Measurements from ENCODE around the gene HPD.
"Not testable (repeated sequence)": the region's sequence is repeated elsewhere in the genome, so short reads cannot be mapped to it uniquely, and the experiment has no call there.

The HPD gene

GRCh38 chr12:121857322-121858246 is 1.1 kb downstream of the HPD start:
- Histone ChIP-seq H3K27me3 (replicated peaks in 2 of 5; ENCODE audit: control insufficient read depth in 4 of 5, insufficient read depth in 5 of 5, low read length in 4 of 5) (no peaks in the 10 kb centered on the region), H3K4me3 (ENCODE audit: control insufficient read depth in 1 of 7, extremely low read depth in 1 of 7, insufficient read depth in 4 of 7, low read depth in 2 of 7, low read length in 6 of 7) (no peak overlapping the region), H3K27ac (ENCODE audit: insufficient read depth in 1 of 2, low read depth in 1 of 2, low read length in 2 of 2, poor library complexity in 1 of 2, severe bottlenecking in 2 of 2) (no peak overlapping the region), H3K4me1 (ENCODE audit: control extremely low read depth in 1 of 4, control insufficient read depth in 4 of 4, insufficient read depth in 4 of 4, low read length in 3 of 4) (no peaks in the 10 kb centered on the region), H3K9me3 (ENCODE audit: control extremely low read depth in 1 of 5, control insufficient read depth in 4 of 5, insufficient read depth in 2 of 5, low read depth in 1 of 5, low read length in 4 of 5) (no peaks in the 10 kb centered on the region), H3K36me3 (ENCODE audit: control insufficient read depth in 4 of 4, insufficient read depth in 4 of 4, low read length in 3 of 4) (no peaks in the 10 kb centered on the region)
- DNase-seq = no peak
- 97% methylated on average over 9 of the region's 11 CpGs for WGBS (ENCODE audit: insufficient coverage)
- ChIA-PET CTCF (no interaction called here), POLR2A (no interaction called here)

GRCh38 chr12:121852392-121852791 is 6.3 kb downstream of the HPD start:
- H3K27me3 ChIP-seq (replicated peaks in 2 of 5; ENCODE audit: control insufficient read depth in 4 of 5, insufficient read depth in 5 of 5, low read length in 4 of 5); POLR2A ChIA-PET; H3K36me3 ChIP-seq (ENCODE audit: control insufficient read depth in 4 of 4, insufficient read depth in 4 of 4, low read length in 3 of 4); H3K4me1 ChIP-seq (ENCODE audit: control extremely low read depth in 1 of 4, control insufficient read depth in 4 of 4, insufficient read depth in 4 of 4, low read length in 3 of 4); H3K9me3 ChIP-seq (ENCODE audit: control extremely low read depth in 1 of 5, control insufficient read depth in 4 of 5, insufficient read depth in 2 of 5, low read depth in 1 of 5, low read length in 4 of 5); H3K27ac ChIP-seq (ENCODE audit: insufficient read depth in 1 of 2, low read depth in 1 of 2, low read length in 2 of 2, poor library complexity in 1 of 2, severe bottlenecking in 2 of 2); DNase-seq; H3K4me3 ChIP-seq (ENCODE audit: control insufficient read depth in 1 of 7, extremely low read depth in 1 of 7, insufficient read depth in 4 of 7, low read depth in 2 of 7, low read length in 6 of 7): not testable (repeated sequence)
- WGBS (ENCODE audit: insufficient coverage) = 100% methylated on average over 2 of the region's 3 CpGs
- CTCF ChIA-PET = interaction anchor here (1.1 kb wide), 2 partner anchors 9 to 14 kb away, joined by 3 to 5 read pairs; no protein-coding TSS in a partner anchor

GRCh38 chr12:121849665-121850064 is 9.0 kb downstream of the HPD start:
- Histone ChIP-seq H3K4me3 (ENCODE audit: control insufficient read depth in 1 of 7, extremely low read depth in 1 of 7, insufficient read depth in 4 of 7, low read depth in 2 of 7, low read length in 6 of 7) (no peak overlapping the region), H3K27me3 (replicated peaks in 2 of 5; ENCODE audit: control insufficient read depth in 4 of 5, insufficient read depth in 5 of 5, low read length in 4 of 5) (no peaks in the 10 kb centered on the region), H3K36me3 (ENCODE audit: control insufficient read depth in 4 of 4, insufficient read depth in 4 of 4, low read length in 3 of 4) (no peaks in the 10 kb centered on the region), H3K27ac (ENCODE audit: insufficient read depth in 1 of 2, low read depth in 1 of 2, low read length in 2 of 2, poor library complexity in 1 of 2, severe bottlenecking in 2 of 2) (no peak overlapping the region), H3K9me3 (ENCODE audit: control extremely low read depth in 1 of 5, control insufficient read depth in 4 of 5, insufficient read depth in 2 of 5, low read depth in 1 of 5, low read length in 4 of 5) (no peaks in the 10 kb centered on the region), H3K4me1 (ENCODE audit: control extremely low read depth in 1 of 4, control insufficient read depth in 4 of 4, insufficient read depth in 4 of 4, low read length in 3 of 4) (peaks cover 0 to 2% (median 0%) of the 10 kb centered on the region in 4 experiments)
- ChIA-PET POLR2A (no interaction called here), CTCF (no interaction called here)
- peak in 2 of 3 donors; percentile 13 to 15 for DNase-seq
- 93% methylated on average over 13 of the region's 13 CpGs for WGBS (ENCODE audit: insufficient coverage)

DNA sequence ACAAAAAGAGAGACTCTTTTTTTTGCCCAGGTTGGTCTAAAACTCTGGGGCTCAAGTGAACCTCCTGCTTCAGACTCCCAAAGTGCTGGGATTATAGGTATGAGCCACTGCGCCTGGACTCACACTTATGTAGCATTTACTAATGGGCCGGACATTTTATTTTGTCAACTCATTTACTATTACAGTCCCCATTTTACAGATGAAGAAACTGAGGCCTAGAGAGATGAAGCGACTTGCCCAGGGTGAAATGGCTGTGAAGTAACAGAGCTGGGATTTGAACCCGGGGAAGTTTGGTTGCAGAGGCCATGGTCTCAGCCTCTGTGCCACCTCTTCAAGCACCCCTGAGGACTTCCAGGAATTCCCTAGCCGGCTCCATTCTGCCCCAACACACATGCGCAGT is 9.4 kb downstream of the HPD start:
- WGBS (ENCODE audit: insufficient coverage) = no CpG with 5 or more reads among the region's 6 CpGs
- DNase-seq = no peak
- Histone ChIP-seq H3K27me3 (replicated peaks in 2 of 5; ENCODE audit: control insufficient read depth in 4 of 5, insufficient read depth in 5 of 5, low read length in 4 of 5) (no peaks in the 10 kb centered on the region), H3K4me3 (ENCODE audit: control insufficient read depth in 1 of 7, extremely low read depth in 1 of 7, insufficient read depth in 4 of 7, low read depth in 2 of 7, low read length in 6 of 7) (no peak overlapping the region), H3K36me3 (ENCODE audit: control insufficient read depth in 4 of 4, insufficient read depth in 4 of 4, low read length in 3 of 4) (no peaks in the 10 kb centered on the region), H3K4me1 (ENCODE audit: control extremely low read depth in 1 of 4, control insufficient read depth in 4 of 4, insufficient read depth in 4 of 4, low read length in 3 of 4) (peaks cover 0 to 2% (median 0%) of the 10 kb centered on the region in 4 experiments), H3K27ac (ENCODE audit: insufficient read depth in 1 of 2, low read depth in 1 of 2, low read length in 2 of 2, poor library complexity in 1 of 2, severe bottlenecking in 2 of 2) (no peak overlapping the region), H3K9me3 (ENCODE audit: control extremely low read depth in 1 of 5, control insufficient read depth in 4 of 5, insufficient read depth in 2 of 5, low read depth in 1 of 5, low read length in 4 of 5) (no peaks in the 10 kb centered on the region)
- ChIA-PET POLR2A (no interaction called here), CTCF (no interaction called here)

DNA sequence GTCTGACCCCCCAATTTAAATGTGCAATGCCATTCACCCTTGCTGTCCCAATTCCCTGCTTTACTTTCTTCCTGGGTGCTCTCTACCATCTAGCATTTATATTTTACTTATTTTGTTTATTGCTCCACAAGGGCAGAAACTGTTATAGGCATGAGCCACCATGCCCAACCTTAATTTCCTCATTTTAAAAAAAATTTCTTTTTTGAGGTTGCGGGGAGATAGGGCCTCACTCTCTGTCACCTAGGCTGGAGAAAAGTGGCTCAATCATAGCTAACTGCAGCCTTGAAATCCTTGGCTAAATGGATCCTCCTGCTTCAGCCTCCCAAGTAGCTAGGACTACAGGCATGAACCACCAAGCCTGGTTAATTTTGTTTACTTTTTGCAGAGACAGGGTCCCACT is 13.0 kb downstream of the HPD start:
- no peaks in the 10 kb centered on the region for H3K27me3 ChIP-seq (replicated peaks in 2 of 5; ENCODE audit: control insufficient read depth in 4 of 5, insufficient read depth in 5 of 5, low read length in 4 of 5)
- ChIA-PET CTCF (interaction anchor here (1.4 kb wide), 1 partner anchor 26 kb away, joined by 5 read pairs; no protein-coding TSS in a partner anchor), POLR2A (no interaction called here)
- peak; percentile 14 to 67 (median 62) for DNase-seq
- H3K4me1 ChIP-seq (ENCODE audit: control extremely low read depth in 1 of 4, control insufficient read depth in 4 of 4, insufficient read depth in 4 of 4, low read length in 3 of 4) = peaks cover 0 to 2% (median 0%) of the 10 kb centered on the region in 4 experiments
- H3K9me3 ChIP-seq (ENCODE audit: control extremely low read depth in 1 of 5, control insufficient read depth in 4 of 5, insufficient read depth in 2 of 5, low read depth in 1 of 5, low read length in 4 of 5) = no peaks in the 10 kb centered on the region
- H3K36me3 ChIP-seq (ENCODE audit: control insufficient read depth in 4 of 4, insufficient read depth in 4 of 4, low read length in 3 of 4) = no peaks in the 10 kb centered on the region
- H3K27ac ChIP-seq (ENCODE audit: insufficient read depth in 1 of 2, low read depth in 1 of 2, low read length in 2 of 2, poor library complexity in 1 of 2, severe bottlenecking in 2 of 2) = no peak overlapping the region
- WGBS (ENCODE audit: insufficient coverage) = no CpG with 5 or more reads among the region's 1 CpG
- no peak overlapping the region for H3K4me3 ChIP-seq (ENCODE audit: control insufficient read depth in 1 of 7, extremely low read depth in 1 of 7, insufficient read depth in 4 of 7, low read depth in 2 of 7, low read length in 6 of 7)

DNA sequence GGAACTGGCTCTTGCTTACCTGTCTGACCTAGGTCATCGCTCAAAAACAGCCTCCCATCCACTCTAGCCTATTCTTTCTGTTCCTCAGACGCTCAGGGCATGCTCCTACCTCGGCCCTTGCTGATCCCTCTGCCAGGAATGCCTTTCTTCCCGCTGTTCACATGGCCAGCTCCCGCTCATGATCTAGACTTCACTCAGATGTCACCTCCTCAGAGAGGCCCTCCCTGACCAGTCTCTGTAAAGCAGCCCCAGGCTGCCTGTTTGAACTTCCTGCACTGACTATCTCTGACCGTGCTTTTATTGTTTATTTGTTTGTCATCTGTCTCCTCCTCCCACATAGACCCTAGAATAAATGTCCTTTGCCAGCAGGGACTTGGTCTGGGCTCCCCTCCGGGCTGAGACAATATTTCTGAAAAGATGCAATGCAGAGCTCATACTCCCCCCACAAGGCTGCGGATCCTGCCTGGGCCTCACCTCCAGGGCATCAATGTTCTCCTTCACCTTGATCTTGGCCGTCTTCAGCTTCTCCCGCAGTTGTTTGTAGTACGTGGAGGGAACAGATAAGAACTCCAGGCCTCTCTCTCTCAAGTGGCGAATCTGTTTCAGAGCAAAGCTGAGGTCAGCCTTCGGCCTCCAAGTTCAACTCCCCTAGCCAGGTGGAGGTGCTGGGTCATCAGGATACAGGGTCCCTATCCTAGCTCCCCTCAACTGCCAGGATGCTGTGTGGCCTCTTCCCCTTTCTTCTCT is 15.2 kb downstream of the HPD start:
- no peaks in the 10 kb centered on the region for H3K36me3 ChIP-seq (ENCODE audit: control insufficient read depth in 4 of 4, insufficient read depth in 4 of 4, low read length in 3 of 4)
- H3K4me3 ChIP-seq (ENCODE audit: control insufficient read depth in 1 of 7, extremely low read depth in 1 of 7, insufficient read depth in 4 of 7, low read depth in 2 of 7, low read length in 6 of 7) = no peak overlapping the region
- no peak overlapping the region for H3K27ac ChIP-seq (ENCODE audit: insufficient read depth in 1 of 2, low read depth in 1 of 2, low read length in 2 of 2, poor library complexity in 1 of 2, severe bottlenecking in 2 of 2)
- no peaks in the 10 kb centered on the region for H3K9me3 ChIP-seq (ENCODE audit: control extremely low read depth in 1 of 5, control insufficient read depth in 4 of 5, insufficient read depth in 2 of 5, low read depth in 1 of 5, low read length in 4 of 5)
- no peak for DNase-seq
- CTCF ChIA-PET = interaction anchor here (0.8 to 1.9 kb wide), 6 partner anchors 8 to 58 kb away, joined by 3 to 4 read pairs (median 3); no protein-coding TSS in a partner anchor
- POLR2A ChIA-PET = no interaction called here
- H3K4me1 ChIP-seq (ENCODE audit: control extremely low read depth in 1 of 4, control insufficient read depth in 4 of 4, insufficient read depth in 4 of 4, low read length in 3 of 4) = peaks cover 0 to 15% (median 10%) of the 10 kb centered on the region in 4 experiments
- no peaks in the 10 kb centered on the region for H3K27me3 ChIP-seq (replicated peaks in 2 of 5; ENCODE audit: control insufficient read depth in 4 of 5, insufficient read depth in 5 of 5, low read length in 4 of 5)
- WGBS (ENCODE audit: insufficient coverage) = 87% methylated on average over 11 of the region's 13 CpGs
